ENCODE data around the gene KCTD19.
A peak's percentile ranks its signal among the peaks of the same experiment; 100 is the strongest.

Gene KCTD19

GRCh38 chr16:67286441-67287235, 39.9 kb downstream of the KCTD19 start:
- no peak for DNase-seq (ENCODE audit: low read depth in 2 of 2)
- TF ChIP-seq, protein P1, sequence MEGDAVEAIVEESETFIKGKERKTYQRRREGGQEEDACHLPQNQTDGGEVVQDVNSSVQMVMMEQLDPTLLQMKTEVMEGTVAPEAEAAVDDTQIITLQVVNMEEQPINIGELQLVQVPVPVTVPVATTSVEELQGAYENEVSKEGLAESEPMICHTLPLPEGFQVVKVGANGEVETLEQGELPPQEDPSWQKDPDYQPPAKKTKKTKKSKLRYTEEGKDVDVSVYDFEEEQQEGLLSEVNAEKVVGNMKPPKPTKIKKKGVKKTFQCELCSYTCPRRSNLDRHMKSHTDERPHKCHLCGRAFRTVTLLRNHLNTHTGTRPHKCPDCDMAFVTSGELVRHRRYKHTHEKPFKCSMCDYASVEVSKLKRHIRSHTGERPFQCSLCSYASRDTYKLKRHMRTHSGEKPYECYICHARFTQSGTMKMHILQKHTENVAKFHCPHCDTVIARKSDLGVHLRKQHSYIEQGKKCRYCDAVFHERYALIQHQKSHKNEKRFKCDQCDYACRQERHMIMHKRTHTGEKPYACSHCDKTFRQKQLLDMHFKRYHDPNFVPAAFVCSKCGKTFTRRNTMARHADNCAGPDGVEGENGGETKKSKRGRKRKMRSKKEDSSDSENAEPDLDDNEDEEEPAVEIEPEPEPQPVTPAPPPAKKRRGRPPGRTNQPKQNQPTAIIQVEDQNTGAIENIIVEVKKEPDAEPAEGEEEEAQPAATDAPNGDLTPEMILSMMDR (IDR thresholded peaks at IDR 0.05; ENCODE audit: low read depth, low read length), result no peak
- H3K4me3 ChIP-seq (replicated peaks in 1 of 2; ENCODE audit: low read depth in 2 of 2, low read length in 2 of 2), result no peak overlapping the region

DNA sequence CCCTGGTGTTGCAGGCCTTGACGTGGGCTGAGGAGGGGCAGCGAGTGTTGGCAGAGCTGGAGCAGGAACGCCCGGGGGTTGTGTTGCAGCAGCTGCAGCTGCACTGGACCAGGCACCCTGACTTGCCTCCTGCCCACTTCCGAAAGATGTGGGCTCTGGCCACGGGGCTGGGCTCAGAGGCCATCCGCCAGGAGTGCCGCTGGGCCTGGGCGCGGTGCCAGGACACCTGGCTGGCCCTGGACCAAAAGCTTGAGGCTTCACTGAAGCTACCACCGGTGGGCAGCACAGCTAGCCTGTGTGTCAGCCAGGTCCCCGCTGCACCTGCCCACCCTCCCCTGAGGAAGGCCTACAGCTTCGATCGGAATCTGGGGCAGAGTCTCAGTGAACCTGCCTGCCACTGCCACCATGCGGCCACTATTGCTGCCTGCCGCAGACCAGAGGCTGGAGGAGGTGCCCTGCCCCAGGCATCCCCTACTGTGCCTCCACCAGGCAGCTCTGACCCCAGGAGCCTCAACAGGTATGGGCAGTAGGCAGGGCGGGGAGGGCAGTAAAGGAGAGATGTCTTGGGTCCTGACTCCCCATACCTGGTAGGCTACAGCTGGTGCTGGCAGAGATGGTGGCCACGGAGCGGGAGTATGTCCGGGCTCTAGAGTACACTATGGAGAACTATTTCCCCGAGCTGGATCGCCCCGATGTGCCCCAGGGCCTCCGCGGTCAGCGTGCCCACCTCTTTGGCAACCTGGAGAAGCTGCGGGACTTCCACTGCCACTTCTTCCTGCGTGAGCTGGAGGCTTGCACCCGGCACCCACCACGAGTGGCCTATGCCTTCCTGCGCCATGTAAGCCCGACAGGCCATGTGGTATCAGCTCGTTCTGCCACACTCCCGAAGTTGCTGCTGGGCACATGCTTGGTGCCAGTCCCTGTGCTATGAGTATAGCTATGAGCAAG, 41.6 kb downstream of the KCTD19 start:
- no peak overlapping the region for H3K4me3 ChIP-seq (replicated peaks in 1 of 2; ENCODE audit: low read depth in 2 of 2, low read length in 2 of 2)
- TF ChIP-seq, protein P1 (IDR thresholded peaks at IDR 0.05; ENCODE audit: low read depth, low read length), result peak; percentile 73
- DNase-seq (ENCODE audit: low read depth in 2 of 2), result peak; percentile 42 to 50

- TF ChIP-seq, protein P1 (IDR thresholded peaks at IDR 0.05; ENCODE audit: low read depth, low read length), result no peak
- no peak overlapping the region for H3K4me3 ChIP-seq (replicated peaks in 1 of 2; ENCODE audit: low read depth in 2 of 2, low read length in 2 of 2)
- DNase-seq (ENCODE audit: low read depth in 2 of 2), result no peak
Observed at GRCh38 chr16:67283826-67284555, 42.5 kb downstream of the KCTD19 start.

GRCh38 chr16:67283039-67283825, 43.3 kb downstream of the KCTD19 start:
- TF ChIP-seq, protein P1 (IDR thresholded peaks at IDR 0.05; ENCODE audit: low read depth, low read length), result peak; percentile 8
- DNase-seq (ENCODE audit: low read depth in 2 of 2), result peak; percentile 23 to 69
- H3K4me3 ChIP-seq (replicated peaks in 1 of 2; ENCODE audit: low read depth in 2 of 2, low read length in 2 of 2), result no peak overlapping the region

GRCh38 chr16:67282447-67282805, 44.1 kb downstream of the KCTD19 start:
- TF ChIP-seq, protein P1 (IDR thresholded peaks at IDR 0.05; ENCODE audit: low read depth, low read length), result no peak
- DNase-seq (ENCODE audit: low read depth in 2 of 2), result no peak
- no peak overlapping the region for H3K4me3 ChIP-seq (replicated peaks in 1 of 2; ENCODE audit: low read depth in 2 of 2, low read length in 2 of 2)
